ENCODE data around the gene EVI2A. TPM values are rescaled to one million over a fixed set of nuclear protein-coding genes. Genes with fewer than 3 reads are reported as not detected.

The EVI2A gene
- total and polyA plus RNA-seq, 10 of the 15 experiments (the other 5 are each of a cell fraction or from before 2014, with no cell fraction given): 4.6 to 78.3 (median 25.7) TPM

DNA sequence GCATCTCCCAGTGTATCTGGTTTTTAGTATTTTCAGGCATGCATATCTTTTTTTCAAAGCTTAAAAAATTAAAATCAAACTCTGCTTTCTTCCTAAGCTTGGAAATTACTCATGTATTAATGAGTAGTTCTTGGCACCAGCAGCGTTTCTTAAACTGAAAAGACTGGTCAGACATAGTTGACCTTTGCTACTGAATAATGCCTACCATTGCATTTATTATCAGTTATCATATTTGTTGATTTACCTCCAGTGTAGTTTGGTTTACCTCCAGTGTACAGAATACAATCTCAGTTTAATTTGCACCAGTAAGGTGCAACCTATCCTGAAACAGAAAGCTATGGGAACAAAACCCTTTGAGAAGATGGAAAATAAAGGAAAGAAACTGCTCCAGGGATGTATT lies 34.5 kb upstream of the EVI2A start:
- H3K36me3 ChIP-seq (ENCODE audit: control insufficient read depth in 2 of 2, insufficient read depth in 2 of 2, low read length in 1 of 2): peaks cover 0 to 16% of the 10 kb centered on the region in 2 experiments; a peak in 2 of 4 replicates
- CTCF ChIA-PET: interaction anchor here (0.9 to 1.3 kb wide), 2 partner anchors 17 to 38 kb away, joined by 3 read pairs; no protein-coding TSS in a partner anchor
- H3K4me3 ChIP-seq: no peak overlapping the region
- H3K4me1 ChIP-seq (ENCODE audit: control insufficient read depth, insufficient read depth, low read length): no peaks in the 10 kb centered on the region
- ATAC-seq (no peak), FAIRE-seq (no peak), DNase-seq (ENCODE audit: low read depth, low spot score) (no peak)
- no peak overlapping the region for H3K27ac ChIP-seq (ENCODE audit: control insufficient read depth, insufficient read depth)
- intact Hi-C loops (cut with micrococcal nuclease; ENCODE audit: unreplicated experiment) (no loop called here), in situ Hi-C loops (cut with MboI) (no loop called here)
- no peaks in the 10 kb centered on the region for H3K79me2 ChIP-seq (ENCODE audit: control insufficient read depth, insufficient read depth, low read length)
- RAD21 ChIA-PET (ENCODE audit: unreplicated experiment): interaction anchor here (0.5 to 1.1 kb wide), 3 partner anchors 24 to 965 kb away, joined by 3 to 4 read pairs (median 4); partner anchors contain the start of gene EVI2A
- no peak overlapping the region for H3K9ac ChIP-seq (ENCODE audit: control insufficient read depth, insufficient read depth, low read length)
- H3K4me2 ChIP-seq (ENCODE audit: control insufficient read depth, insufficient read depth): no peak overlapping the region
- 100% methylated on average over 1 of the region's 1 CpG for WGBS (ENCODE audit: insufficient coverage, insufficient replicate concordance, low lambda C conversion rate, missing lambda C conversion rate)
- POLR2A ChIA-PET: interaction anchor here (0.6 kb wide), 1 partner anchor 78 kb away, joined by 3 read pairs; no protein-coding TSS in a partner anchor
- SMC1A ChIA-PET (ENCODE audit: uncharacterized antibody, unreplicated experiment): interaction anchor here (1.0 to 2.1 kb wide), 2 partner anchors 10 to 17 kb away, joined by 3 to 7 read pairs; no protein-coding TSS in a partner anchor
- no peaks in the 10 kb centered on the region for H3K9me3 ChIP-seq (replicated peaks; ENCODE audit: control insufficient read depth, insufficient read depth, low read length)
- no TSS peak for BruUV-seq (replicated peaks)
- TF ChIP-seq, protein P1, sequence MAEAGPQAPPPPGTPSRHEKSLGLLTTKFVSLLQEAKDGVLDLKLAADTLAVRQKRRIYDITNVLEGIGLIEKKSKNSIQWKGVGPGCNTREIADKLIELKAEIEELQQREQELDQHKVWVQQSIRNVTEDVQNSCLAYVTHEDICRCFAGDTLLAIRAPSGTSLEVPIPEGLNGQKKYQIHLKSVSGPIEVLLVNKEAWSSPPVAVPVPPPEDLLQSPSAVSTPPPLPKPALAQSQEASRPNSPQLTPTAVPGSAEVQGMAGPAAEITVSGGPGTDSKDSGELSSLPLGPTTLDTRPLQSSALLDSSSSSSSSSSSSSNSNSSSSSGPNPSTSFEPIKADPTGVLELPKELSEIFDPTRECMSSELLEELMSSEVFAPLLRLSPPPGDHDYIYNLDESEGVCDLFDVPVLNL (IDR thresholded peaks at IDR 0.05; ENCODE audit: low read depth, low read length): no peak
- TF ChIP-seq DPF2 (IDR thresholded peaks at IDR 0.05): no peak
- H2AFZ ChIP-seq (ENCODE audit: control insufficient read depth, low read depth, low read length): no peak overlapping the region
- H3K27me3 ChIP-seq (replicated peaks in 1 of 2; ENCODE audit: control insufficient read depth in 2 of 2, insufficient read depth in 2 of 2, low read length in 1 of 2): no peaks in the 10 kb centered on the region
- no peaks in the 10 kb centered on the region for H4K20me1 ChIP-seq (ENCODE audit: control insufficient read depth, insufficient read depth)

- no peak overlapping the region for H3K4me2 ChIP-seq (ENCODE audit: control insufficient read depth, insufficient read depth)
- H3K4me1 ChIP-seq (ENCODE audit: control insufficient read depth, insufficient read depth, low read length): no peaks in the 10 kb centered on the region
- in situ Hi-C loops (cut with MboI): no loop called here
- no TSS peak for BruUV-seq (replicated peaks)
- no peak overlapping the region for H3K9ac ChIP-seq (ENCODE audit: control insufficient read depth, insufficient read depth, low read length)
- no peaks in the 10 kb centered on the region for H3K27me3 ChIP-seq (replicated peaks in 1 of 2; ENCODE audit: control insufficient read depth in 2 of 2, insufficient read depth in 2 of 2, low read length in 1 of 2)
- H3K36me3 ChIP-seq (ENCODE audit: control insufficient read depth in 2 of 2, insufficient read depth in 2 of 2, low read length in 1 of 2): peaks cover 0 to 4% of the 10 kb centered on the region in 2 experiments; a peak in 1 of 4 replicates
- FAIRE-seq (no peak), DNase-seq (ENCODE audit: low read depth, low spot score) (no peak), ATAC-seq (no peak)
- H3K9me3 ChIP-seq (replicated peaks; ENCODE audit: control insufficient read depth, insufficient read depth, low read length): no peaks in the 10 kb centered on the region
- no peak overlapping the region for H3K4me3 ChIP-seq
- intact Hi-C loops (cut with micrococcal nuclease; ENCODE audit: unreplicated experiment): no loop called here
- ChIA-PET CTCF (interaction anchor here (0.9 kb wide), 1 partner anchor 14 kb away, joined by 3 read pairs; no protein-coding TSS in a partner anchor), RAD21 (ENCODE audit: unreplicated experiment) (no interaction called here), POLR2A (interaction anchor here (0.6 kb wide), 1 partner anchor 50 kb away, joined by 3 read pairs; no protein-coding TSS in a partner anchor), SMC1A (ENCODE audit: uncharacterized antibody, unreplicated experiment) (interaction anchor here (0.7 to 1.2 kb wide), 3 partner anchors 10 to 58 kb away, joined by 3 to 4 read pairs (median 3); no protein-coding TSS in a partner anchor)
- no peak overlapping the region for H3K27ac ChIP-seq (ENCODE audit: control insufficient read depth, insufficient read depth)
- H2AFZ ChIP-seq (ENCODE audit: control insufficient read depth, low read depth, low read length): no peak overlapping the region
- no peaks in the 10 kb centered on the region for H3K79me2 ChIP-seq (ENCODE audit: control insufficient read depth, insufficient read depth, low read length)
- no peaks in the 10 kb centered on the region for H4K20me1 ChIP-seq (ENCODE audit: control insufficient read depth, insufficient read depth)
- TF ChIP-seq MTA3 (IDR thresholded peaks at IDR 0.05; ENCODE audit: borderline replicate concordance, low read length) (no peak), USF2 (IDR thresholded peaks at IDR 0.05; ENCODE audit: borderline replicate concordance, low read depth, low read length) (no peak), CHD1 (IDR thresholded peaks at IDR 0.05; ENCODE audit: low read depth, low read length) (no peak), NBN (IDR thresholded peaks at IDR 0.05) (no peak), ELK1 (IDR thresholded peaks at IDR 0.05; ENCODE audit: low read depth, low read length) (no peak), RFX5 (IDR thresholded peaks at IDR 0.05; ENCODE audit: low read depth, low read length) (no peak), ZNF24 (IDR thresholded peaks at IDR 0.05) (no peak), RBBP5 (conservative IDR thresholded peaks at IDR 0.05) (no peak)
- TF ChIP-seq, protein P2, sequence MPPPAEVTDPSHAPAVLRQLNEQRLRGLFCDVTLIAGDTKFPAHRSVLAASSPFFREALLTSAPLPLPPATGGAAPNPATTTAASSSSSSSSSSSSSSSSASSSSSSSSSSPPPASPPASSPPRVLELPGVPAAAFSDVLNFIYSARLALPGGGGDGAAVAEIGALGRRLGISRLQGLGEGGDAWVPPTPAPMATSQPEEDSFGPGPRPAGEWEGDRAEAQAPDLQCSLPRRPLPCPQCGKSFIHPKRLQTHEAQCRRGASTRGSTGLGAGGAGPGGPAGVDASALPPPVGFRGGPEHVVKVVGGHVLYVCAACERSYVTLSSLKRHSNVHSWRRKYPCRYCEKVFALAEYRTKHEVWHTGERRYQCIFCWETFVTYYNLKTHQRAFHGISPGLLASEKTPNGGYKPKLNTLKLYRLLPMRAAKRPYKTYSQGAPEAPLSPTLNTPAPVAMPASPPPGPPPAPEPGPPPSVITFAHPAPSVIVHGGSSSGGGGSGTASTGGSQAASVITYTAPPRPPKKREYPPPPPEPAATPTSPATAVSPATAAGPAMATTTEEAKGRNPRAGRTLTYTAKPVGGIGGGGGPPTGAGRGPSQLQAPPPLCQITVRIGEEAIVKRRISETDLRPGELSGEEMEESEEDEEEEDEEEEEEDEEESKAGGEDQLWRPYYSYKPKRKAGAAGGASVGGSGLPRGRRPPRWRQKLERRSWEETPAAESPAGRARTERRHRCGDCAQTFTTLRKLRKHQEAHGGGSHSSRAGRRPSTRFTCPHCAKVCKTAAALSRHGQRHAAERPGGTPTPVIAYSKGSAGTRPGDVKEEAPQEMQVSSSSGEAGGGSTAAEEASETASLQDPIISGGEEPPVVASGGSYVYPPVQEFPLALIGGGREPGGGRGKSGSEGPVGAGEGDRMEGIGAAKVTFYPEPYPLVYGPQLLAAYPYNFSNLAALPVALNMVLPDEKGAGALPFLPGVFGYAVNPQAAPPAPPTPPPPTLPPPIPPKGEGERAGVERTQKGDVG (CRISPR knock-in tag; IDR thresholded peaks at IDR 0.05): no peak
Measured at GRCh38 chr17:31349454-31349853, 28.0 kb upstream of the EVI2A start.

Measured in GM12878 (cell line).